Superior temporal gyrus (tissue), 1 donor: ENCODE data around the gene SPTBN4.

ENCODE experiments used
- DNase-seq: peaks from one replicate; pipeline ENCODE4 v3.0.0-alpha.2; 2016; ENCODE audit errors: extremely low spot score

SPTBN4 gene

DNA sequence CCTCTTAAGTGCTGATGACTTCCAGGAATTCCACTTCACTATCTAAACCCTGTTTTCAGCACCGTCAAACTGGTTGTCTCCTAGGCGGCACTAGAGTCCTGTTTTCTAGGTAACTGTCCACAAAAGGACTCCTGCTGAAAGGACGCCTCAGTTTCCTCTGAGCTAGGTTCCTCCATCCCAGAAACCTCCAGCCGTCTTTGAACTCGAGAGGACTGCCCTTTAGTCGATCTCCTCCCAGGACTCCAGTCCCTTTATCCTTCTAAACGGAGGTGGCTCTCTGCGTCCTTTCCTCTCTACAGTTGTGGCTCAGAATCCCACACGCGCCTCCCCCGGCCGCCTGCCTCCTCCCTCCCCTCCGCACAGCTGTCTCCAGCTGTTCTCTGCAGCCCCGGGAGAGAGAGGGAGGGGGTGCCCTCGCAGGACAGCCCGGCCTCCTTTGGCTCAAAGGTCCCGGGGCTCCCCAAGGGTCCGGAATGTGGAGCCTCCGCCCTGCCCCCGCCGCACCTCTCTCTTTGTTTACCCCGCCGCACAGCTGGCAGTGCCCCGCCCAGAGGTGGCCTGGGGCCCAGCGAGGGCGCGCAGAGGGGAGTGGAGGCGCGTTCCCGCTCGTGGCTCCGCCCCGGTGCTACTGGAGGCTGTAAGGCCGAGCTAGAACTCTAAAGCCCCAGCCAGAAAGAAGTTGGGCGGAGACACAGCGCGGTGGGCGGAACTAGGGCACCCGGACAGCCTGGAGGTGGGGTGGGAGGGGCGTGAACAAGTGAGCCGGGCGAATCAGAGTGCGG, 136.8 kb downstream of the SPTBN4 start:
- peak; percentile 82 for DNase-seq

DNA sequence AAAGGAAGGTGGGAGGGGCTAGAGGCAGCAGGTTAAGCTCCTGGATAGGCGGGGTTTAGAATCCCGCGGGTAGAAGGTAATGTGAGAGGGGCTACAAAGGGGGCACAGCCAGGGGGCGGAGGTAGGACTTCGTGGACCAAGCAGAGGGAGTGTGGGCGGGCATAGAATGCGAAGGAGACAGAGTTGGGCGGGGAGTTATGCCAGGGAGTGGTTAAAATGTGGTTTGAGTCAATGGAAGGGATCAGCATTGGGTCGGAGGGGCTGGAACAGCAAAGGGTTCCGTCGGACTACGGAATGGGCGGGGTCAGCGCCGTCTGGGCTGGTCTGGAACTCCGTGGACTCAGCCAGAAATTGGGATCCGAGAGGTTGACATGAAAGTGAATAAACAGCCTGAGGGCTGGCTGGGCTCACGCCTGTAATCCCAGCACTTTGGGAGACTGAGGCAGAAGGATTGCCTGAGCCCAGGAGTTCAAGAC, 137.4 kb downstream of the SPTBN4 start:
- DNase-seq = no peak

DNA sequence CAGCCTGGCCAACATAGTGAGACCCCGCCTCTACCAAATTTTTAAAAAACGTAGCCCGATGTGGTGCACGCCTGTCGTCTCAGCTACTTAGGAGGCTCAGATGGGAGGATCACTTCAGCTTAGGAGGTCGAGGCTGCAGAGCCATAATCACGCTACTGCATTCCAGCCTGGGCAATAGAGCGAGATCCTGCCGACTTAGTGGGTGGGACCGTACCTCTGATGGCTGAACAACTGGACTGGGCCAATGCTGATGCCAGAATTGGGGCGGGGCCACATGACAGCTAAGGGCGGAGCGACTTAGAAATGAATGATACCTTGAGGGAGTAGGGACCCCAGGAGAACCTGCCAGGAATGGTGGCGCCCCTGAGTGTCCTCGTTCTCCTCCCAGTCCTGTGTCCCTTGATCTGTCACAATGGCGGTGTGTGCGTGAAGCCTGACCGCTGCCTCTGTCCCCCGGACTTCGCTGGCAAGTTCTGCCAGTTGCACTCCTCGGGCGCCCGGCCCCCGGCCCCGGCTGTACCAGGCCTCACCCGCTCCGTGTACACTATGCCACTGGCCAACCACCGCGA, 137.9 kb downstream of the SPTBN4 start:
- DNase-seq = no peak

DNA sequence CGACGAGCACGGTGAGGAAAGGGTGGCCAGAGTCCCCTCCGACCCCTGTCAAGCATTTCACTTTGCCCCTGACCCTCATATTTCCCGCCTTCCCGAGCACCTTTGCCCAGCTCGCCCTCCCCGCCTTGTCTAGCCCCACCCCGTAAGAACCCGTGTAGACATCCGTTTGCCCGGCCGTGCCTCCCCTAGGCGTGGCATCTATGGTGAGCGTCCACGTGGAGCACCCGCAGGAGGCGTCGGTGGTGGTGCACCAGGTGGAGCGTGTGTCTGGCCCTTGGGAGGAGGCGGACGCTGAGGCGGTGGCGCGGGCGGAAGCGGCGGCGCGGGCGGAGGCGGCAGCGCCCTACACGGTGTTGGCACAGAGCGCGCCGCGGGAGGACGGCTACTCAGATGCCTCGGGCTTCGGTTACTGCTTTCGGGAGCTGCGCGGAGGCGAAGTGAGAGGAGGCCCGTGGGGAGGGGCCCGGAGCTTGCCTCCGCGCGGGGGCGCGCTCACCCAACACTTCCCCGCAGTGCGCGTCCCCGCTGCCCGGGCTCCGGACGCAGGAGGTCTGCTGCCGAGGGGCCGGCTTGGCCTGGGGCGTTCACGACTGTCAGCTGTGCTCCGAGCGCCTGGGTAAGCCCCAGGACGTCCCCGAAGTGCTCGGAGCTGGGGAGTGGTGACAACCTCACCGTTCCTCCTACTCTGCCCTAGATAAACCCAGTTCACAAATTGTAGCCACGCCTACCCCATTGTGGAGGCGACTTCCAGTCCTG, 138.6 kb downstream of the SPTBN4 start:
- DNase-seq = peak; percentile 39

DNA sequence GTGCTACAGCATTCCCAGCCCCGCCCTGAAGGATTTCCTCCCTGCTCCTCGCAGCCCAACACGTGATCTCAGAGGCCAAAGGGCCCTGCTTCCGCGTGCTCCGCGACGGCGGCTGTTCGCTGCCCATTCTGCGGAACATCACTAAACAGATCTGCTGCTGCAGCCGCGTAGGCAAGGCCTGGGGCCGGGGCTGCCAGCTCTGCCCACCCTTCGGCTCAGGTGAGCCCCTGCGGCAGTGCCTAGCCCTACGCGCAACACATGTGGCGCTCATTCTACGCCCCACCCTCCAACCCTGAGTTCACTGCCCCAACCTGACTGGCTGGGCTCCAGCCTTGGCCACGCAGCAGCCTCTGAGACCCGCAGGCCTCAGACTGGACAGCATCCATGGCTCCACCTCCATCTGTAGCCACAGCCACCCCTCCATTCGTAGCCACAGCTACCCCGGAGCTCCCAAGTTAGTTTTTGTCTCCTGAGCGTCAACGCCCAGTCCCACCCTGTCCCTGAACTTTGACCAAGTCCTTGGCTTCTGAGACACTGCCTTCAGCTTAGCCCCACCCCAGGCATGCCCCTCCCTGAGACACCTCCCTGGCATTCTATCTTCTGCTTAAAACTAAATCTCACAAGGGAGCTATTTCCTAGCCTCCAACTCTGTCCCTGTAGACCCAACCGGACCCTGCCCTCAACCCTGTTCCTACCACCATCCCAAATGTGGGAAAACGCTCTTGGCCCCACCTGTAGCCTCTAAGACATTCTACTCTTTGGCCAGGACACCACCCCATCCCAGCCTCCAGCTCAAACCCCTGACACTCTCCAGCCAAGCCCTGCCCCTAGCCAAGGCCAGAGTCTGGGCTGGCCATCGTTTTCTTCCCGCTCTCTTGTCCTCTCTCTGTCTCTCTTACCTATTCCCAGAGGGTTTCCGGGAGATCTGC, 140.8 kb downstream of the SPTBN4 start:
- no peak for DNase-seq

DNA sequence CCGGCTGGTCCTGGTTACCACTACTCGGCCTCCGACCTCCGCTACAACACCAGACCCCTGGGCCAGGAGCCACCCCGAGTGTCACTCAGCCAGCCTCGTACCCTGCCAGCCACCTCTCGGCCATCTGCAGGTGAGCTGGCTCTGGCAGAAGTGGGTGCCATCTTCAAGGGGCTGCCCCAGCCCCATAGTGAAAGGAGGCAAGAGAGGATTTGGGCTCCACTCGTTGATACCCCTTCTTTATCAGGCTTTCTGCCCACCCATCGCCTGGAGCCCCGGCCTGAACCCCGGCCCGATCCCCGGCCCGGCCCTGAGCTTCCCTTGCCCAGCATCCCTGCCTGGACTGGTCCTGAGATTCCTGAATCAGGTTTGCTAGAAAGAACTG, 141.4 kb downstream of the SPTBN4 start:
- no peak for DNase-seq

DNA sequence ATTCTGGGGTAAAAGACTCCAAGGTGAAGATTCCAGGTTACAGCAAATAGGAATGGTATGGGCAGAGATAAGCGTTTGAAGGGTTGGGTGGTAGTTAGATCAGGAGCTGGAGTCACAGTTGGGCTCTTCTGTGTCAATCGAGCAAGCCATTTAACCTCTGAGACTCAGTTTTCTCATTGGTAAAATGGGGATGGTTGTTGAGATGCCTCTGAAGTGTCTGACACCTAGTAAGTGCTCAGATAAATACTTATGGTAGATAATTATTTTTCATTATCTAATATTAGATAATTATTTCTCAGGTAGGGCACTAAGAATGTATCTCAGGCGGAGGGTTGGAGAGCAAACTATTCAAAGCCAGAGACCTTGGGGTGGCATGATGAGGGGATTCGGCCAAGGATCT, 142.2 kb downstream of the SPTBN4 start:
- no peak for DNase-seq

DNA sequence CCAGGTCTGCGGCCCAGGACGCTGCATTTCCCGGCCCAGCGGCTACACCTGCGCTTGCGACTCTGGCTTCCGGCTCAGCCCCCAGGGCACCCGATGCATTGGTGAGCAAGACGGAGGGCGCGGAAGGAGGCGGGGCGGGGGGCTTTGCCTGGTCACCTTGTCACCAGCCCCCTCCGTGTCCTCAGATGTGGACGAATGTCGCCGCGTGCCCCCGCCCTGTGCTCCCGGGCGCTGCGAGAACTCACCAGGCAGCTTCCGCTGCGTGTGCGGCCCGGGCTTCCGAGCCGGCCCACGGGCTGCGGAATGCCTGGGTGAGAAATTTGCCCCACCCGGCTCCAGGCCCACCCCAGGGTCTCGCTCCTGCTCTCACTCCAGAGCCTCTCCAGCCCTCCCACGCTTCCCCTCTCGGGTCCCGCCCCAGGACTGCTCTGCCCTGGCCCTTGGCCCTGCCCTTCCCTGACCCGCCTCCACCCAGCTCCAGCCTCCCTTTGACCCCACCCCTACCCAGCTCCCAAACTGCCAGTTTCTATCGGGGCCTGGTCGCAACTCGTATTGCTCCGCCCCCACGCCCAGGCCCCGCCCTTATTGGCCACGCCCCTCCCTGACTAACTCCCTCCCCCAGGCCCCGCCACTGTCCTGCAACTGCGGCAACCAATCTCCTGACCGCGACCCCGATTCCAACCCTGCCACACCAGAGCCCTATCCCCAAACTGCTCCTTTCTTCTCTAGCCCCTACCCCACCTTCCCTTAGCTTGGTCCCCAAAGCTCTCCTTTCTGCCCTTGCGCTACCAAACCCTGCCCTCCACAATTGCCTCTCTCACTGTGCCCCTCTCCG, 143.0 kb downstream of the SPTBN4 start:
- DNase-seq = no peak

DNA sequence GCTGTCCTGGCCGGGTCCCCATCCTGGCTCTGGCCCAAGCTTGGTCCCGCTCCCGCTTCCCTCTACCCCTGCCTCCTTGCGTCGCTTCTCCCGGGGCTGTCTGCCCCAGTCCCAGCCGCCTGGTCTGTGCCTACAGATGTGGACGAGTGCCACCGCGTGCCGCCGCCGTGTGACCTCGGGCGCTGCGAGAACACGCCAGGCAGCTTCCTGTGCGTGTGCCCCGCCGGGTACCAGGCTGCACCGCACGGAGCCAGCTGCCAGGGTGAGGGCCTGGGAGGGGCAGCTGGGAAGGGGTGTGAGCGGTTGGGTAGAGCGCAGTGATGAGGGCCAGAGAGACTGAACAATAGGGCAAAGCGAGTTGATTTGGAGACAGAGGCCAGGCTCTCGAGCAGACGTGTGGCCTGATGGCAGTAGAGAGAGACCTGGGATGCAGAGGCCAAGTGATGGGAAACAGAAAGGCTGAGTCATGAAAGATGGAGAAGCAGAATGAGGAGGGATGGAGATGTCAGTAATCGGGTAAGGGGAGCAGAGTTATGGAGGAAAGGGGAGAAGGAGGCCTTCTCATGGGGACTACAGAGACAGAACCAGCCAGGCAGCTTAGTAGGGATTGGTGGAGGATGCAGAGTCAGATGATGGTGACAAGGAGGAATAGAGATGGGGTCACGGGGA, 143.7 kb downstream of the SPTBN4 start:
- DNase-seq = no peak

DNA sequence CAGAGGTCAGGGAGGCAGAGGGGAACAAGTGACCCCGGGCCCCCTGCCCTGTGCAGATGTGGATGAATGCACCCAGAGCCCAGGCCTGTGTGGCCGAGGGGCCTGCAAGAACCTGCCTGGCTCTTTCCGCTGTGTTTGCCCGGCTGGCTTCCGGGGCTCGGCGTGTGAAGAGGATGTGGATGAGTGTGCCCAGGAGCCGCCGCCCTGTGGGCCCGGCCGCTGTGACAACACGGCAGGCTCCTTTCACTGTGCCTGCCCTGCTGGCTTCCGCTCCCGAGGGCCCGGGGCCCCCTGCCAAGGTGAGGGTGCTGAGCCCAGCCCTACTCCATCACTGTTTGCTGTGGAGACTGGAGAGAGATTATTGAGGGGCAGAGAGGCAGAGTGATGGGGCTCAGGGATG, 144.3 kb downstream of the SPTBN4 start:
- DNase-seq = no peak

DNA sequence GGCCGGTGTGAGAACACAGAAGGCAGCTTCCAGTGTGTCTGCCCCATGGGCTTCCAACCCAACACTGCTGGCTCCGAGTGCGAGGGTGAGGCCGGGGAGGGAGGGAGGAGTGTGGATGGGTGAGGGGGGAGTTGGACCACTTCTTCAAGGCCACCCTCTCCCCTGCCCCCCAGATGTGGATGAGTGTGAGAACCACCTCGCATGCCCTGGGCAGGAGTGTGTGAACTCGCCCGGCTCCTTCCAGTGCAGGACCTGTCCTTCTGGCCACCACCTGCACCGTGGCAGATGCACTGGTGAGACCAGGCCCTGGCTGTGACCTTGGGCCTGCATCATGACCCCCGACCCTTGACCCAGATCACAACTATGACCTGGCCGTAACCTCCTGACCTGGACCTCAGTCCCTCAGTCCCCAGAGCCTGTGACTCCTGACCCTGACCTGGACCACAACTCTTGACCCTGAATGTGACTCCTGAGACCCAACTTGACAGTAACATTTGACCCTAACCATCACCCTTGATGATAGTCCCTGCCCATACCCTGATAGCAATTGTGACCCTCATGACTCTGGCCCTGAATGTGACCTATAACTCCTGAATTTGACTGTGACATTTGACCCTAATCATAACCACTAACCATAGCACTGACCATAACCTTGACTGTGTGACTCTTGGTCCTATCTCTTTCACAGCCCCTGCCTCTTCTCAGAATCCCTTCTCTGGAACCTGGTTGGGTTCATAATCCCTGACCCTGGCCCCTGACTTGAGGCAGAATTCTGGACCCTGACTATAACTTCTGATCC, 145.3 kb downstream of the SPTBN4 start:
- DNase-seq = no peak

DNA sequence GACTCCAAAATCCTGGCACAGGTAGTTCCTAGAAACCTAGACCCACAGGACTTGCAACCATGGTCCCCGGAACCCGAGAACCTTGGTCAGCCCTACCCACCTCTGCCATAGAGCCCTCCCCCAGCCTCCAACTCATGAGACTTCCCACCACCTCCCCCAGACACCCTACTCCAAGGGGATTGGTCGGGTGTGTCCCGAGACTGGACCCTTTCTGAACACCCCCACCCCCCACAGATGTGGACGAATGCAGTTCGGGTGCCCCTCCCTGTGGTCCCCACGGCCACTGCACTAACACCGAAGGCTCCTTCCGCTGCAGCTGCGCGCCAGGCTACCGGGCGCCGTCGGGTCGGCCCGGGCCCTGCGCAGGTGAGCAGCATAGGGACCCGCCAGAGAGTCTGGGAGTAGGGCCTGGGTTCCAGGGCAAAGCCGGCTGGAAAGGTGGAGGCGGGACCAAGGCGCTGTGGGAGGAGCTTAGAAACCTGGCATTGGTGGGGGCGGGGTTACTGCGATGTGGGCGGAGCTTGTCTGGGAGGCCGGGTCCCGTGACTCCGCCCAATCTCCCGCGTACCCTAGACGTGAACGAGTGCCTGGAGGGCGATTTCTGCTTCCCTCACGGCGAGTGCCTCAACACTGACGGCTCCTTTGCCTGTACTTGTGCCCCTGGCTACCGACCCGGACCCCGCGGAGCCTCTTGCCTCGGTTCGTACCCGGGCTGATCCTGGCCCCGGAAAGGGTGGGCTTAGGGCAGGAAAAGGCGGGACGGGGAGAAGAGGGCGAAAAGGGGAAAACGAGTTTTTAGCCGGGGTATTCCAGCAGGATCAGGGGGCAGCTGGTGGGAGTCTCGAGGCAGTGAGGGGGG, 146.3 kb downstream of the SPTBN4 start:
- no peak for DNase-seq

DNA sequence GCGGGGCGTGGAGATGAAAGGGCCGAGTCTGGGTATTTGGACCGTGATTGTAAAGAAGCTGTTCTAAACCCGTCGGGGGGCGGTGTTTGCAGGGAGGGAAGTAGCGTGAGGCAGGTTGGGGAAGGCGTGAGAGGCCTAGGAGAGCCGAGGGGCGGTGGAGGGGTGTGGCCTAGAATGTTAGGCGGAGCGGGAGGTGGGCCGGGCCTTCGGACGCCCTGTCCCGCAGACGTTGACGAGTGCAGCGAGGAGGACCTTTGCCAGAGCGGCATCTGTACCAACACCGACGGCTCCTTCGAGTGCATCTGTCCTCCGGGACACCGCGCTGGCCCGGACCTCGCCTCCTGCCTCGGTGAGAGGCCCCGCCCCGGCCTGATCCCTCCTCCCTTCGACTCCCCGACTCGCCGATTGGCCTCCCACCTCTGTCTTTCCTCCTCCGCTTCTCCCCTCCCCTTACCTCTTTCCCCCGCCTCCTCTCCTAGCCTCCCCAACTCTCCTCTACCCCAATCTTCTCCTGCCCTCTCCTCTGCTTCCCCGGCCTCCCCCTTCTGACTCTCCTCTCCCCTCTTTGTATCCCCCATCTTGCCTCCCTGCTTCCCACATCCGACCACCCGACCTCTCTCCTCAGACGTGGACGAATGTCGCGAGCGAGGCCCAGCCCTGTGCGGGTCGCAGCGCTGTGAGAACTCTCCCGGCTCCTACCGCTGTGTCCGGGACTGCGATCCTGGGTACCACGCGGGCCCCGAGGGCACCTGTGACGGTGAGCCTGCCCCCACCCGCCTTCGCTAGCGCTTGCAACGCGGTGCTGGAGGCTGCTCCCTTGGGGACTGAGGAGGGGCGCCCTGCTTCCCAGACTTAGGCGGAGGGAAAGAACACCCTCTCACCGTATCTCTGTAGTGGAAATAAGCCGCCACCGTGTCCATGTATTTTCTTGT, 147.2 kb downstream of the SPTBN4 start:
- no peak for DNase-seq

DNA sequence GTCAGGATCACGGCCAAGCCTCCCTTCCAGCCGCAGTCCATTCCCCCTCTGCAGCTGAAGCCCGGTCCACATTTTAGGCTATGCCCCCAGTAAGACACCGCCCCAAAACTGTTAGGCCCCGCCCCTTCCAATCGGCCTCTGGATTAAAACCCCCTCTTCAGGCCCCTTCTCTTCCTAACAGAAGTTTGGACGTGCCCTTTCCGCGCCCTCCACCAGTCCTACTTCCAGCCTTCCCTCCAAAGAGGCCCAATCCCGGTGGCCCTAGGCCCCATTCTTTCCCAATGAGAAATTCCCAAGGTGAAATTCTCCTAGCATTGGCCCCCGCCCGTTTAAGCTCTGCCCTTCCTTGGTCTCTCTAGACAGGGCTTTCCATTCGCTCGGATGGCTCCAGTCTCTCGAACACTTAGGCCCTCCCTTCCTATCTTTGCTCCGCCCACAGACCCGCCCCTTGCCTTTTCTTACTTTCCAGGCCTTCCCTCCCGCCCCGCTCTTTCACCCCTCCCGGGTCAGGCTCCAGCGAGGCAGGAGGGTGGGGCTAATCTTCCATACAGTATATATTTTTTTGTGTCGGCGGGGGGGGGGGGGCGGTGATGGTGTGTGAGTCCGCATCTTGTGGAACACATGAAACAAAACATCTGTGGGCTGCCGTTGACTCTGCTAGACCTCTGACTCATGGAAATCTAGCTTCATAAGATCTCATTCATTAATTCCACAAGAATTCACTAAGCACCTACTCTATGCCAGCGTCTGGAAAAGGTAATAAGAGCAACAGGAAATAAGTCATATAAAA, 148.0 kb downstream of the SPTBN4 start:
- DNase-seq = no peak

DNA sequence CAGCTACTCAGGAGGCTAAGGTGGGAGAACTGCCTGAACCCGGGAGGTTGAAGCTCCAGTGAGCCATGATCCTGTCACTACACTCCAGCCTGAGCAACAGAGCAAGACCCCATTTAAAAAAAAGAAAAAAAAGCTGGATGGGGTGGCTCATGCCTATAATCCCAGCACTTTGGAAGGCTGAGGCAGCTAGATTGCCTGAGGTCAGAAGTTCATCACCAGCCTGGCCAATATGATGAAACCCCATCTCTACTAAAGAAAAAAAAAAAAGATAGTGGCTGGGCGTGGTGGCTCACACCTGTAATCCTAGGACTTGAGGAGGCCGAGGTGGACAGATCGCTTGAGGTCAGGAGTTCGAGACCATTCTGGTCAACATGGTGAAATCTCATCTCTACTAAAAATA, 149.4 kb downstream of the SPTBN4 start:
- DNase-seq = no peak

DNA sequence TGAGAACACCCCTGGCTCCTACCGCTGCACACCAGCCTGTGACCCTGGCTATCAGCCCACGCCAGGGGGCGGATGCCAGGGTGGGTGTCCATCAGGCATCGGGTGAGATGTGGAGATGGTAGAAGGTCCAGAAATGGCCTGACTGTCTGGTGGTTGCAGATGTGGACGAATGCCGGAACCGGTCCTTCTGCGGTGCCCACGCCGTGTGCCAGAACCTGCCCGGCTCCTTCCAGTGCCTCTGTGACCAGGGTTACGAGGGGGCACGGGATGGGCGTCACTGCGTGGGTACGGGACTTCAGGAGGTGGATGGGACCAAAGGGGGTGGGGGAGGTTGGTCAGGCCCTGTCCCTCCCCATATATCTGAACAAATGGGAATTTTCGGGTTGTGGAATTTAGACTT, 150.1 kb downstream of the SPTBN4 start:
- DNase-seq = no peak

DNA sequence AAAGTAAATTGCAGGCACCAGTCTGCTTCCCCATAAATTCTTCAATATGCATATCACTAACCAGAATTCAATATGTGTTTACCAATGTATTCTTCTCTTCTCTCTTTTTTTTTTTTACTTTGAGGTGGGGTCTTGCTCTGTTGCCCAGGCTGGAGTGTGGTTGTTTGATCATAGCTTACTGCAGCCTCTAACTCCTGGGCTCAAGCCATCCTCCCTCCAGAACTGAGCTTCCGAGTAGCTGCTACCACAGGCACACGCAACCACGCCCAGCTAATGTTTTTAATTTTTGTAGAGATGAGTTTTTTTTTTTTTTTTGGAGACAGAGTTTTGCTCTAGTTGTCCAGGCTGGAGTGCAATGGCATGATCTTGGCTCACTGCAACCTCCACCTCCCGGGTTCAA, 151.2 kb downstream of the SPTBN4 start:
- DNase-seq = no peak
